A549 (cell line): Measurements from ENCODE around the gene IHH. TPM values are rescaled to one million over a fixed set of nuclear protein-coding genes. Genes with fewer than 3 reads are reported as not detected.

Experiments
- ATAC-seq, 2 experiments: fragments of 200-7000 bp in 1 of 2; fragments of >200 bp in 1 of 2; cut with Nextera tagmentation in 1 of 2; cut with Tn5 transposase in 1 of 2; 3 replicates each; pipeline versions ENCODE4 v1.8.0 to v1.9.1; 2018 to 2020; ENCODE audit warnings: mild to moderate bottlenecking in 1 of 2, moderate library complexity in 1 of 2
- CTCF ChIA-PET: fragments of 300-600 bp; sonication (Branson Sonifier 250); formaldehyde crosslinking; extraction: SDS; loops from one replicate; lab custom pipeline; 2021; ENCODE audit warnings: antibody characterized with exemption, inconsistent platforms; lab: Yijun Ruan, JAX
- POLR2A ChIA-PET: fragments of 350-600 bp; formaldehyde crosslinking; extraction: SDS; loops from one replicate; lab custom pipeline; 2021; ENCODE audit warnings: antibody characterized with exemption, inconsistent platforms; lab: Yijun Ruan, JAX
- DNase-seq, 2 experiments: peaks; one replicate each; pipeline versions ENCODE4 v3.0.0 to v3.0.0-alpha.2; 2011 to 2016; ENCODE audit warnings: low read depth in 1 of 2, low spot score in 1 of 2
- FAIRE-seq: peaks from 2 replicates; lab custom pipeline; 2011; peaks lifted over from hg19 to GRCh38; lab: Jason Lieb, UNC
- H3K27ac ChIP-seq, 2 experiments: fragments of >200 bp; sonication (Bioruptor Twin); formaldehyde crosslinking; 3 replicates each; pipeline ENCODE4 v1.5.1; 2016 to 2017
- H3K4me1 ChIP-seq: fragments of >200 bp; sonication (Bioruptor Twin); formaldehyde crosslinking; 3 replicates; pipeline ENCODE4 v1.6.1; 2016
- H3K4me2 ChIP-seq: fragments of >200 bp; sonication (Bioruptor Twin); formaldehyde crosslinking; 3 replicates; pipeline ENCODE4 v1.6.1; 2016
- H3K4me3 ChIP-seq: fragments of >200 bp; sonication (Bioruptor Twin); formaldehyde crosslinking; 3 replicates; pipeline ENCODE4 v1.5.1; 2016
- H3K9me3 ChIP-seq: fragments of >200 bp; sonication (Bioruptor Twin); formaldehyde crosslinking; 3 replicates; pipeline ENCODE4 v1.6.1; 2016
- CEBPB ChIP-seq, 2 experiments: fragments of >200 bp in 1 of 2; sonication (Bioruptor Twin) in 1 of 2; formaldehyde crosslinking in 1 of 2; IDR thresholded peaks; 2 replicates each; pipeline ENCODE4 v1.6.1; 2012 to 2016
- EP300 ChIP-seq, 2 experiments: fragments of >200 bp; sonication (Bioruptor Twin); formaldehyde crosslinking; IDR thresholded peaks; 2 replicates in 1 of 2; 3 replicates in 1 of 2; pipeline ENCODE4 v1.6.1; 2016 to 2017
- ESRRA ChIP-seq: fragments of 150-350 bp; IDR thresholded peaks from 2 replicates; pipeline ENCODE4 v1.6.1; 2014; ENCODE audit warnings: mild to moderate bottlenecking, low read length, borderline replicate concordance
- FOSL2 ChIP-seq, 2 experiments: fragments of 450-650 bp in 1 of 2; fragments of >200 bp in 1 of 2; sonication (Bioruptor Twin) in 1 of 2; formaldehyde crosslinking; IDR thresholded peaks; 2 replicates each; pipeline versions ENCODE4 v1.5.0 to v1.6.1; 2016 to 2020; ENCODE audit warnings: mild to moderate bottlenecking in 1 of 2, moderate library complexity in 1 of 2
- GATA3 ChIP-seq: IDR thresholded peaks from 2 replicates; pipeline ENCODE4 v1.6.1; 2012; ENCODE audit warnings: borderline replicate concordance
- JUN ChIP-seq, 2 experiments: fragments of >200 bp; sonication (Bioruptor Twin); formaldehyde crosslinking; IDR thresholded peaks; 2 replicates in 1 of 2; 3 replicates in 1 of 2; pipeline ENCODE4 v1.6.1; 2016 to 2017
- KDM1A ChIP-seq: fragments of 200-600 bp; sonication (generic); IDR thresholded peaks from 2 replicates; pipeline ENCODE4 v1.6.1; 2016; ENCODE audit warnings: low read depth, mild to moderate bottlenecking
- MAFK ChIP-seq: fragments of 450-650 bp; IDR thresholded peaks from 2 replicates; pipeline ENCODE4 v1.6.1; 2014; ENCODE audit not compliant: partially characterized antibody
- POLR2A ChIP-seq: IDR thresholded peaks from 2 replicates; pipeline ENCODE4 v1.6.1; 2012; ENCODE audit warnings: mild to moderate bottlenecking, low read length
- RAD21 ChIP-seq, 2 experiments: fragments of >200 bp in 1 of 2; sonication (Bioruptor Twin) in 1 of 2; formaldehyde crosslinking in 1 of 2; IDR thresholded peaks in 1 of 2; conservative IDR thresholded peaks in 1 of 2; 2 replicates in 1 of 2; 3 replicates in 1 of 2; pipeline ENCODE4 v1.6.1; 2012 to 2018; ENCODE audit warnings: inconsistent platforms in 1 of 2
- RARB ChIP-seq: fragments of 250-450 bp; sonication (Bioruptor Pico); IDR thresholded peaks from 2 replicates; pipeline ENCODE4 v1.8.0; 2021; ENCODE audit warnings: mild to moderate bottlenecking, moderate library complexity
- RFX5 ChIP-seq: fragments of 450-650 bp; IDR thresholded peaks from 2 replicates; pipeline ENCODE4 v1.7.1; 2014; ENCODE audit warnings: antibody characterized with exemption, mild to moderate bottlenecking, moderate library complexity
- SMC3 ChIP-seq: fragments of >200 bp; sonication (Bioruptor Twin); formaldehyde crosslinking; IDR thresholded peaks from 3 replicates; pipeline ENCODE4 v1.6.1; 2018; ENCODE audit warnings: inconsistent platforms
- SREBF2 ChIP-seq: fragments of 450-650 bp; IDR thresholded peaks from 2 replicates; pipeline ENCODE4 v1.6.1; 2014; ENCODE audit warnings: mild to moderate bottlenecking, moderate library complexity
- TFCP2L1 ChIP-seq: fragments of 250-450 bp; sonication (Bioruptor Pico); IDR thresholded peaks from 2 replicates; pipeline ENCODE4 v1.5.0; 2021; ENCODE audit warnings: mild to moderate bottlenecking
- TP53 ChIP-seq: fragments of 250-450 bp; sonication (Bioruptor Pico); IDR thresholded peaks from 2 replicates; pipeline ENCODE4 v1.5.0; 2021; ENCODE audit warnings: mild to moderate bottlenecking, moderate library complexity
- ZC3H11A ChIP-seq: fragments of 450-650 bp; IDR thresholded peaks from 2 replicates; pipeline ENCODE4 v1.6.1; 2014; ENCODE audit warnings: antibody characterized with exemption, mild to moderate bottlenecking
- ZFP36 ChIP-seq: fragments of 450-650 bp; IDR thresholded peaks from 2 replicates; pipeline ENCODE4 v1.6.1; 2014; ENCODE audit warnings: borderline replicate concordance; ENCODE audit not compliant: partially characterized antibody
- ZNF302 ChIP-seq: fragments of 250-450 bp; sonication (Bioruptor Pico); IDR thresholded peaks from 2 replicates; pipeline ENCODE4 v1.9.0; 2021; ENCODE audit warnings: inconsistent platforms, mild to moderate bottlenecking, moderate library complexity
- WGBS: methylation state at CpG from one replicate; pipeline ENCODE4 v1.1.6; 2017; ENCODE audit errors: missing lambda C conversion rate; 5-methylcytosine and 5-hydroxymethylcytosine counted together
- polyA minus RNA-seq: library from RNA; depleted of rRNA, polyadenylated mRNA; stranded (reverse); fragments of >200 nt; gene quantifications from 2 replicates; pipeline ENCODE4 v1.2.3, GENCODE V29; 2011; rRNA and poly(A)+ RNA removed
- polyA plus RNA-seq, 4 experiments: library from polyadenylated mRNA; depleted of rRNA in 3 of 4; stranded (reverse); fragments of >200 nt; fragmentation: RNase III in 1 of 4; extraction: RNeasy Plus Mini Kit Qiagen cat#74134 plus additional on column Dnase treatment in 1 of 4; gene quantifications; 2 replicates in 3 of 4; 3 replicates in 1 of 4; pipeline ENCODE4 v1.2.3, GENCODE V29; 2011 to 2017
- TF ChIP-seq, protein P1 (sequence below): fragments of >200 bp; sonication (Bioruptor Twin); formaldehyde crosslinking; IDR thresholded peaks from 2 replicates; pipeline ENCODE4 v1.6.1; 2016
- TF ChIP-seq, protein P2 (sequence below): fragments of 200-600 bp; sonication (generic); IDR thresholded peaks from 2 replicates; pipeline ENCODE4 v1.6.1; 2016; ENCODE audit warnings: antibody characterized with exemption, mild to moderate bottlenecking, moderate library complexity
- TF ChIP-seq, protein P3 (sequence below): IDR thresholded peaks from 2 replicates; pipeline ENCODE4 v1.6.1; 2012; ENCODE audit warnings: low read depth, borderline replicate concordance
- TF ChIP-seq, protein P4 (sequence below): fragments of 250-450 bp; sonication (Bioruptor Pico); IDR thresholded peaks from 2 replicates; pipeline ENCODE4 v1.5.0; 2020; ENCODE audit warnings: low read depth, mild to moderate bottlenecking, moderate library complexity
- TF ChIP-seq, protein P5 (sequence below): fragments of 450-650 bp; IDR thresholded peaks from 2 replicates; pipeline ENCODE4 v1.6.1; 2014; ENCODE audit warnings: antibody characterized with exemption

IHH gene
- not detected in 2 replicates for polyA plus RNA-seq (2011; rRNA removed)
- 0.09 and 0.11 TPM in 2 replicates for polyA plus RNA-seq (2012; cell fraction: cytosol; rRNA removed)
- polyA plus RNA-seq (2012; cell fraction: nucleus; rRNA removed) = 0.50 and 0.58 TPM in 2 replicates
- 0.08 to 0.13 TPM (median 0.10 TPM) in 3 replicates for polyA plus RNA-seq (2017; fragmentation: RNase III; extraction: RNeasy Plus Mini Kit Qiagen cat#74134 plus additional on column Dnase treatment)
- 0.12 TPM in 1 of 2 replicates, not detected in the other for polyA minus RNA-seq

DNA sequence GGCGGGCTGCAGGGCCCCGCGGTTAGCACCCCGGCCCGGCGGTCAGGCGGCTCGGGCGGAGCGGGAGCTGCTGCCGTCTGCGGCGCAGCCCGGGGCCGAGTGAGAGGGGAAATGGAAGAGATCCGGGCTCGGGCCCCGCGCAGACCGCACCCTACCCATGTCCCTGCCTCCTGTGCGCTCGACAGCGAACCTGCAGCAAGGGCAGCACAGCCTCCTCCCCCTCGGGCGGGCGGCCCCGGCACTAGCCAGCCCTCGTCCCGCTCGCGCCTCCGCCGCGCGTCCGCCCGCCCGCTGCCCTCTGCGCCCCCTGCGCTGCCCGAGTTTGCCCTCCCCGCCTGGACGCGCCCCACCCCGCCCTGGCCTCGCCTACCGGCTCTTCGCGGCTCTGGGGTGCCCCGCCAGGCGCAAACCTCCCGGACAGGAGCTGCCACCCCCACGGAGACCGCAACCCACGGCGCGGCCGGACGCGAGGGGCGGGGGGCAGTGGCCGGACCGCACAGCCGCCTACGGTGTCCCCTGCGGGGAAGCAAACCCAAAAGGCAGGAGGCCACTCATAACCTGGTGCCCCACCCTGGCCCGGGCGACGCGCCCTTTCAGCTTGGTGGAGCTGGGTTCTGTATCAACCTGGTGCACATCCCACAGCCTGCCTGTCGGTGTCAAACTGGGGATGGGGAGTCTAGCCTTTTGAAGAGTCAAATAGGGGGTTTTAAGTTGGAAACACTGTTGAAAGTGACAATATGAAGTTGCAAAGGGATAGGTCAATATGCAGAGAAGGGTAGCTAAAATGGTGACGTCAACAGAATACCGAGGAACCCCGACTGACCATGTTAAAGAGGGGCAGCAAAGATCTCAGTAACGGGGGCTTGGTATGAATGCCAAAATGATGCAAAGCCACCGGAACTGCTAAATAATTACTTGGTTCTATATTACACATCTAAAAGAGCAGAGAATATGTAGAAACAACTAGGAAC, at the start of gene IHH:
Gene IHH, minus strand, starts transcription at position 101 of the 971 bp plus-strand sequence. CDS start 454 bp downstream, outside the sequence.
- ChIA-PET POLR2A (no interaction called here), CTCF (interaction anchor here (0.6 to 12.2 kb wide), 10 partner anchors 10 to 290 kb away, joined by 3 to 332 read pairs (median 16); partner anchors contain the start of gene NHEJ1)
- Histone ChIP-seq H3K27ac (peak within 1 kb of the TSS; percentile 12 to 54; a peak in 4 of 6 replicates), H3K4me2 (peak within 1 kb of the TSS; percentile 97), H3K9me3 (no peaks in the 10 kb centered on the region), H3K4me1 (peaks cover 26% of the 10 kb centered on the region), H3K4me3 (peak within 1 kb of the TSS; percentile 53)
- FAIRE-seq = no peak
- TF ChIP-seq ZNF302 = no peak
- TF ChIP-seq, protein P1, sequence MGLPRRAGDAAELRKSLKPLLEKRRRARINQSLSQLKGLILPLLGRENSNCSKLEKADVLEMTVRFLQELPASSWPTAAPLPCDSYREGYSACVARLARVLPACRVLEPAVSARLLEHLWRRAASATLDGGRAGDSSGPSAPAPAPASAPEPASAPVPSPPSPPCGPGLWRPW = no peak
- peak in 1 of 2 experiments; percentile 13 for DNase-seq
- peak; percentile 7 to 22; a peak in 2 of 6 replicates for ATAC-seq
- WGBS = 12% methylated on average over 26 of the region's 76 CpGs

DNA sequence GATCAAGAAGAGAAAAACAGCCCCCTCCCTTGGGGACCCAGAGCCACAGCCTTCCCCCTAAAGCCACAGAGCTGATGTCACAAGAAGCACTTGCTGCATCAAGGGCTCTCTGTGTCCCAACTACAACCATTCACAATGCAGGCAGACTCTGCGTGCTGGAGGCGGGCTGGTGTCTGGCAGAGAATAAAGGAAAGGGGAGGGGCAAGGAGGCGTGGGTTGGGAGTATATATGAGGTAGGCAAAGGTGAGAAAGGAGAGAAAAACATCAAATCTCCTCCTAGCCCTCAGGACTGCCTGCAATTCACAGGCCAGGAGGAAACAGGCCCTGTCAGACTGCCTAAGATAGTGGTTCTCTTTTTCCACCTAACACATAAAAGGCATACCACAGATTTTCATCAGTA, 48.8 kb upstream of the IHH start:
- H3K4me3 ChIP-seq = no peak overlapping the region
- ATAC-seq (no peak), FAIRE-seq (no peak), DNase-seq (no peak)
- no peak for TF ChIP-seq TFCP2L1 (CRISPR knock-in tag)
- TF ChIP-seq, protein P2, sequence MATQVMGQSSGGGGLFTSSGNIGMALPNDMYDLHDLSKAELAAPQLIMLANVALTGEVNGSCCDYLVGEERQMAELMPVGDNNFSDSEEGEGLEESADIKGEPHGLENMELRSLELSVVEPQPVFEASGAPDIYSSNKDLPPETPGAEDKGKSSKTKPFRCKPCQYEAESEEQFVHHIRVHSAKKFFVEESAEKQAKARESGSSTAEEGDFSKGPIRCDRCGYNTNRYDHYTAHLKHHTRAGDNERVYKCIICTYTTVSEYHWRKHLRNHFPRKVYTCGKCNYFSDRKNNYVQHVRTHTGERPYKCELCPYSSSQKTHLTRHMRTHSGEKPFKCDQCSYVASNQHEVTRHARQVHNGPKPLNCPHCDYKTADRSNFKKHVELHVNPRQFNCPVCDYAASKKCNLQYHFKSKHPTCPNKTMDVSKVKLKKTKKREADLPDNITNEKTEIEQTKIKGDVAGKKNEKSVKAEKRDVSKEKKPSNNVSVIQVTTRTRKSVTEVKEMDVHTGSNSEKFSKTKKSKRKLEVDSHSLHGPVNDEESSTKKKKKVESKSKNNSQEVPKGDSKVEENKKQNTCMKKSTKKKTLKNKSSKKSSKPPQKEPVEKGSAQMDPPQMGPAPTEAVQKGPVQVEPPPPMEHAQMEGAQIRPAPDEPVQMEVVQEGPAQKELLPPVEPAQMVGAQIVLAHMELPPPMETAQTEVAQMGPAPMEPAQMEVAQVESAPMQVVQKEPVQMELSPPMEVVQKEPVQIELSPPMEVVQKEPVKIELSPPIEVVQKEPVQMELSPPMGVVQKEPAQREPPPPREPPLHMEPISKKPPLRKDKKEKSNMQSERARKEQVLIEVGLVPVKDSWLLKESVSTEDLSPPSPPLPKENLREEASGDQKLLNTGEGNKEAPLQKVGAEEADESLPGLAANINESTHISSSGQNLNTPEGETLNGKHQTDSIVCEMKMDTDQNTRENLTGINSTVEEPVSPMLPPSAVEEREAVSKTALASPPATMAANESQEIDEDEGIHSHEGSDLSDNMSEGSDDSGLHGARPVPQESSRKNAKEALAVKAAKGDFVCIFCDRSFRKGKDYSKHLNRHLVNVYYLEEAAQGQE = no peak
- no peak for TF ChIP-seq EP300 (IDR thresholded peaks at IDR 0.05)
- no peaks in the 10 kb centered on the region for H3K9me3 ChIP-seq
- H3K4me2 ChIP-seq = no peak overlapping the region
- POLR2A ChIA-PET = no interaction called here
- peaks cover 11% of the 10 kb centered on the region; the same call in 2 of the 3 replicates for H3K4me1 ChIP-seq
- CTCF ChIA-PET = interaction anchor here (1.1 kb wide), 1 partner anchor 51 kb away, joined by 4 read pairs; no protein-coding TSS in a partner anchor
- WGBS = 95% methylated on average over 3 of the region's 3 CpGs
- H3K27ac ChIP-seq = no peak overlapping the region

DNA sequence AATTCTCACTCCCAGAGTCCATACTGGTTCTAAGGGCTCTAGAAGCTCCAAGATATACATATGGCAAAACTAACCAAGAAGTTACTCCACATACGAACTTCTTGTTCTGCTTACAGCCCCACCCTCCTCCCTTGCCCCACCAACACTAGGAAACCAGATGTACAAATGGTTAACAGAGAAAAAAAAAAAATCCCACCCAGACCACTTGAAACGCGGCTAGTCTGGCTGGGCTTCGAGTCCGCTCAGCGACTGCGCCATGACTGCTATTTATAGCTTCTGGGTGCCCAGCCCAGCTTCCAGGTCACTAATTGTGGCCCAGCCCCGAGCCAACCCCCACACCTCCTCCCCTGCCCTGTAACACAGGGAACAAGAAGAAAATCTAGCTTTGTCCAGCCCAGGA, 47.0 kb upstream of the IHH start:
- Histone ChIP-seq H3K4me3 (no peak overlapping the region), H3K4me2 (no peak overlapping the region), H3K27ac (no peak overlapping the region)
- no peak for ATAC-seq
- no peak for TF ChIP-seq MAFK
- TF ChIP-seq ESRRA = no peak
- TF ChIP-seq RFX5 = no peak
- TF ChIP-seq GATA3 = no peak
- TF ChIP-seq CEBPB (IDR thresholded peaks at IDR 0.05) = no peak
- no peak for TF ChIP-seq POLR2A
- TF ChIP-seq SREBF2 = no peak
- TF ChIP-seq SMC3 = no peak
- no peak for TF ChIP-seq RAD21 (conservative IDR thresholded peaks at IDR 0.05 in 1 of 2, IDR thresholded peaks at IDR 0.05 in 1 of 2)
- TF ChIP-seq ZFP36 = no peak
- TF ChIP-seq, protein P3, sequence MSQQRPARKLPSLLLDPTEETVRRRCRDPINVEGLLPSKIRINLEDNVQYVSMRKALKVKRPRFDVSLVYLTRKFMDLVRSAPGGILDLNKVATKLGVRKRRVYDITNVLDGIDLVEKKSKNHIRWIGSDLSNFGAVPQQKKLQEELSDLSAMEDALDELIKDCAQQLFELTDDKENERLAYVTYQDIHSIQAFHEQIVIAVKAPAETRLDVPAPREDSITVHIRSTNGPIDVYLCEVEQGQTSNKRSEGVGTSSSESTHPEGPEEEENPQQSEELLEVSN = no peak
- TF ChIP-seq, protein P4, sequence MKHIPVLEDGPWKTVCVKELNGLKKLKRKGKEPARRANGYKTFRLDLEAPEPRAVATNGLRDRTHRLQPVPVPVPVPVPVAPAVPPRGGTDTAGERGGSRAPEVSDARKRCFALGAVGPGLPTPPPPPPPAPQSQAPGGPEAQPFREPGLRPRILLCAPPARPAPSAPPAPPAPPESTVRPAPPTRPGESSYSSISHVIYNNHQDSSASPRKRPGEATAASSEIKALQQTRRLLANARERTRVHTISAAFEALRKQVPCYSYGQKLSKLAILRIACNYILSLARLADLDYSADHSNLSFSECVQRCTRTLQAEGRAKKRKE (CRISPR knock-in tag) = no peak
- no peak for TF ChIP-seq ZNF302
- no peak for TF ChIP-seq TP53 (CRISPR knock-in tag)
- TF ChIP-seq RARB (CRISPR knock-in tag) = no peak
- TF ChIP-seq ZC3H11A = no peak
- TF ChIP-seq, protein P5, sequence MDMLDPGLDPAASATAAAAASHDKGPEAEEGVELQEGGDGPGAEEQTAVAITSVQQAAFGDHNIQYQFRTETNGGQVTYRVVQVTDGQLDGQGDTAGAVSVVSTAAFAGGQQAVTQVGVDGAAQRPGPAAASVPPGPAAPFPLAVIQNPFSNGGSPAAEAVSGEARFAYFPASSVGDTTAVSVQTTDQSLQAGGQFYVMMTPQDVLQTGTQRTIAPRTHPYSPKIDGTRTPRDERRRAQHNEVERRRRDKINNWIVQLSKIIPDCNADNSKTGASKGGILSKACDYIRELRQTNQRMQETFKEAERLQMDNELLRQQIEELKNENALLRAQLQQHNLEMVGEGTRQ = no peak
- no peak for TF ChIP-seq FOSL2 (IDR thresholded peaks at IDR 0.05)
- no peak for TF ChIP-seq FOSL2 (CRISPR knock-in tag; IDR thresholded peaks at IDR 0.05)
- no peak for TF ChIP-seq KDM1A
- TF ChIP-seq JUN (IDR thresholded peaks at IDR 0.05) = no peak
- TF ChIP-seq, all 56 proteins: peak for 0
- no peak for DNase-seq
- FAIRE-seq = no peak
- ChIA-PET POLR2A (no interaction called here), CTCF (interaction anchor here (0.7 to 2.7 kb wide), 5 partner anchors 9 to 683 kb away, joined by 3 to 8 read pairs (median 7); no protein-coding TSS in a partner anchor)
- Histone ChIP-seq H3K9me3 (no peaks in the 10 kb centered on the region), H3K4me1 (peaks cover 11% of the 10 kb centered on the region; the same call in 2 of the 3 replicates)
- 87% methylated on average over 8 of the region's 8 CpGs for WGBS
